GM19239 (cell line): Measurements from ENCODE around the gene TBC1D5.

Experiments
- DNase-seq: peaks from one replicate; pipeline ENCODE4 v3.0.0; 2011; ENCODE audit warnings: low spot score; ENCODE audit not compliant: insufficient read length
- FAIRE-seq: peaks from 2 replicates; lab custom pipeline; 2011; peaks lifted over from hg19 to GRCh38; lab: Jason Lieb, UNC

Gene TBC1D5

DNA sequence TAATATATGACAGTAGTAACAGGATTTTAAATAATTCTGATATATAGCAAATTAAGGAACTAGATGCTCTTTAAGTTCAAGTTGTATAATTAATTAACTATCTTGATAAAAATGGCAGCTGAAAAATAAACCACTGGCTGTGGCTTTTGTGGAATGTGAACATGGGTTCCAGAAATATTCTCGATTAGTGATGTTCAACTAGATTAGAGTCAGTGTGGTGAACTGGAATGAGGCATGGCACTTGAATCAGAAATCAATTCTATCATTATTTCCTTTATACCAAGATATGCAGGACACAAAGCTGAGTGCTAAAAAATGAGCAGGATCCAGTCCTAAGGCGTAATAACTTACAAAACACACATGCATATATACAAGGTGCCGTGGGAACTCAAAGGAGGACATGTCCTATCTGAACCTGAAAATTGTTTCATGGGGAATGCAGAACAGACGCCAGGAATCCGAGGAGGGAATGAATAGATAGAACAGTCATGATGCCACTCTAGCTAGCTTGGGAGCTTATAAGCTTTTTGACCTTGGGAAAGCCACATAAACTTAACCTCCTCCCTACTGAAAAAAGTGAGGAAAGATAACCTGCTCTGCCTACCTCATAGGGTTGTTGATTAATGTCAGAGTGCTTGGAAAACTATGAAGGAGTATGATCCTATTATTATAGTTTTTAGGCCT is 455.3 kb downstream of the TBC1D5 start:
- no peak for DNase-seq
- FAIRE-seq = no peak

DNA sequence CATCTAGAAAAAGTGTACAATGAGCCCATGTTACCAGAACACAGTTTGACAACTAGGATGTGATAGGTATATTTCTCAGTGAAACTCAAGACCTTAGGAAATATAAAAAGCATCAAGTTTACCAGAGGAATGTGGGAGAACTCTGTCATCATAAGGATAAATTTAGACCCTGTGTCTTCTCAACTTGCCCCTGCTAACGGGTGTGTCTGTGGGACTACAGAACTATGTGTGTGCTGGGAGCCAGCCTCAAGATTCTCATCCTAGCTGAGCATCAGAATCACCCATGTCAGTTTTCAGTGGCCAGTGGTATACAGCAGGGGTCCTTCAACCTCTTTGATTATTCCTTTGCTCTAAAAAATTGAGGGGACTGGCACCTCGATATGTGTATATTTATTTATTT is 464.4 kb downstream of the TBC1D5 start:
- no peak for FAIRE-seq
- no peak for DNase-seq

DNA sequence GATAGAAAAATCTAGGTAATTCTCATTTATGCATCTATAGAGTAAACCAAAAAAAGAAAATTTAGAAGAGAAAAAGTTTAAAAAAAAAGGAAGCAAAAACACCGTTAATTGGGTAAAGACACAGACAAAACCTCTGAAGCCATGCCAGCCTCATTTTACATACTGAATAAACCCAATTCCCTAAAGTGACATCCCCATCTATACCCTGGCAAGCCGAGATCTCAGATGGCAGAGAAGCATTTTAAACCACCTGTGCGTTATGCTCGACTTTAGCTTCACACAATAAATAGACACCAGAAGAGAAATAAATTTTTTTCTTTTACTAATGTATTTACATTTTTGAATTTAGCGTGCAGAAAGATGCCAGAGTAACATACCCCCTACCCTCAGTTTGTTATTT is 475.6 kb downstream of the TBC1D5 start:
- FAIRE-seq = no peak

DNA sequence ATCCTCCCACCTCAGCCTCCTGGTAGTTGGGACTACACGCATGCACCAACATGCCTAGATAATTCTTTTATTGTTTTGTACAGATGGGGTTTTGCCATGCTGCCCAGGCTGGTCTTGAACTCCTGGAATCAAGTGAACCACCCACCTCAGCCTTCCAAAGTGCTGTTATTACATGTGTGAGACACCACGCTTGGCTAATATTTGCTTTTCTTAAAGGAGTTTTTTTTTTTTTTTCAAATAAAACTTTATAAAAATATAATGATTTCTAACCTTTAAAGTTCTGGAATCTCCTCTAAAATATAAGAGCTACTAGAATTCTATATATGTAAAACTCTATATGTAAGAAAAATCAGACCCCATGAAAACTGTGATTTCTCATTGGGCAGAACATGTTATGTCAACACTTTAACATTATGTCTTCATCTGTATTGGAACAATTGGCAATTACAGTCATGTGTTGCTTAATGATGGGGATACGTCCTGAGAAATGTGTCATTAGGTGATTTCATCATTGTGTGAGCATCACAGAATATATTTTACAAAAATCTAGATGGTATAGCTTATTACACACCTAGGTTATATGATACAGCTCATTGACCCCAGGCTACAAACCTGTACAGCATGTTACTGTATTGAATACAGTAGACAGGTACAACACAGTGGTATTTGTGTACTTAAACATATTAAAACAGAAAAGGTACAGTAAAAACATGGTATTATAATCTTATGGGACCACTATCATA is 480.6 kb downstream of the TBC1D5 start:
- DNase-seq = no peak
- no peak for FAIRE-seq

More for the DNA sequence above, 475.6 kb downstream of the TBC1D5 start:
- no peak for DNase-seq

DNA sequence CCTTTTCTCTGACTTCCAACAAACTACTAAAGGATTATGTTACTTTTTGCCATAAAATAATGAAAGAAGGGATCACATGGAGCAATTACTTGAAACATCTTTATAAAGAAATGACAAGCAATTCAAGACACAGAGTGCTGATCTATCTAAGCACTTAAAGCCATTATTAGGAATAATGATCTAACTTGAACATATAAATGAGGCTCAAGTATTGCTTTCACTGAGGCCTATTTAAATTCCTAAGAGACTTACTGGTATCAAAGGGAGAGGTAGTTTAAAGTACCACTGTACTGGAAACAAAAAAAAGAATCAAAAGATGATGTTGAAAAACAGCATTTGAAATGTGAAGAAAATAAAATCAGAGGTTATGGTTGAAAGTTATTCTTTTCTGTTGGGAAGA is 482.2 kb downstream of the TBC1D5 start:
- FAIRE-seq (no peak), DNase-seq (no peak)

DNA sequence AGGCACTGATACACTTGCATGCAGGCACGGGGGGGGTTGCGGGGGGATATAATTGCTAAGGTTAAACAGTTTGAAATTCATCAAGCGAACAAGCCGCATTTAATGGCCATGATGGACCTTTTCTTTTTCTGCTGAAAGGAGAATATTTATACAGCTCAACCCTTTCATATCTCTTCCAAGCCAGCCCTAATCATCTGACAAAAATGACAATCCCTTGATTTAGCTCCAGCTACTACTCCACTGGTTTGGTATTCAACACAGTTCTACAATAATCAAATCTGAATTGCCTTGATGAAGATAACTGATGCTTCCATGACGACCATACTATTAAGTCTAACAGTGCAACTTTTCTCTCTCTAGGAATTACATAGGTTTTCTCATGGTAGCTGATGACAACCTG is 482.7 kb downstream of the TBC1D5 start:
- DNase-seq = no peak
- no peak for FAIRE-seq

DNA sequence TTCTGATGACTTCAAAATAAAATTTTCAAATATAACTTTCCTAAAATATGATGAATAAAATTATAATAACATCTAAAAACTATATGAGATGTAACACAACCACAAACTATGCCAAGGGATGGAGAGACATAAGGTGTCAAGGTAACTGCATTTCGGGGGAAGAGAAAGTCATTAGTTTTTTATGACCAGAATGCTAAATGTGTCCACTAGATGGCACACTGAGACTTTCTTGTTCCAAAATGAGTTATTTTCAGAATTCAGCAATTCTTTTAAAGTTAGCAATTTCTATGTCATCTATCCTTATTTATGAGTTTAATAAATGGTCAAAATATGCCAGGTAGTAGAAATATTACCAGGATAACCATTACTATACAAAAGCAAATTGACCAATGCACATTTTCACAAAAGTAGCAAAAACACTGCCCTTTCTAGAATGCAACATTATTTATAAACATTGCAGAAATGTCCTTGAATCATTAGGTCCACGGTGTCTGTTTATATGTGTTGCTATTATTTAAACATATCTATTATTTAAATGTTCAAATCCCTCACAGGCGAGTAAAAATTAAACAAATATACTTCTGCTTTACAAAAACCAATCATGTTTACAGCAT is 483.5 kb downstream of the TBC1D5 start:
- peak; percentile 13 for DNase-seq
- FAIRE-seq = peak; percentile 72

DNA sequence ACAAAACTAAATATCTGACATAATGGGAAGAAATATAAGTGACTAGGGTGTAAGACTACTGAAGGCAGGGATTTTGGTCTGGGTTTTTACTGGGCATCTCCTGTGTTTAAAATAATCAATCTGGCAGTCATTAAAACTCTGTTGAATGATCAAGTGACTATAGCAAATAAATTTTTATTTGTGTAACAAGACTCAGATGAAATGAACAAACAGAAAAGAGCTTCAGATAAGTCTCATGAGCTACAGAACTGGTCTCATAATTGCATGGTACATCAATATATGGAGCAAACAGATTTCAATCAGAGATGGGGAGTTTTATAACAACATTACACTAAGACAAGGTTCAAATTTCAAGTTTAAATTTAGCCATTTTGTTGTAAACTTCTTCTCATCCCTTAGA is 485.2 kb downstream of the TBC1D5 start:
- DNase-seq (no peak), FAIRE-seq (no peak)

DNA sequence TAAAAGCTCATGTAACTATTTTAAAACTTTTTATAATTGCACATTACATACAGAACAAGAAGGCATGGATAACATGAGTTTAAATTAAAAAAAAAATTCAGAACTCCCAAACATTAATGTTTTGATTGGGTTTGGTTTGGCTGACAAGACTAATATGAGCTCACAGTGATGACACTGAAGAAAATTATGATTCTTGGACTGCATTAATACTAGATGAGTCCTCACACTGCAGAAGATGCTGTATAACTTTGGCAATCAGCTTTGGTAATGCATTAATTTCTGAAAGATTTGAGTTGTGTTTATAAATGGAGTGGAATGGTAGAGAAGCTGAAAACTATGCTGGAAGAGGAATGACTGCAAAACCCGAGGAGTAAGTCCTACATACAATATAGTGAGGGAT is 498.8 kb downstream of the TBC1D5 start:
- DNase-seq = no peak
- FAIRE-seq = no peak

DNA sequence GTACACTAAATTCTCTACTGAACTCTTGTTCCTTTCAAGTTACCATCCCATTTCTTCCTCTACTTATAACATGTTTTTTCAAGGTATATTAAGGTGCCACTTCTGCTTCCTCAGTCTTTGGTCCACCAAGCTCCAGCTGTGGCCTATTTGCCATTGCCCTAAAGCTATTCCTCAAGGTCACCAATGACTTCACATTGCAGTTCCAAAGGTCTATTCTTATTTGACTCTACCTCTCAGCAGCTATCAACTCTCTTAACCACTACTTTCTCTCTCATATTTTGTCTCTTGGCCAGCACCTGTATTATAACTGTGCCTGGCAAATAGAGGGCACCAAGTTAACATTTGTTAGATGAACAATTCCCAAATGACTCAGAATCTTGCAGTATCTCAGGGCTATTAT is 503.0 kb downstream of the TBC1D5 start:
- no peak for FAIRE-seq
- no peak for DNase-seq

DNA sequence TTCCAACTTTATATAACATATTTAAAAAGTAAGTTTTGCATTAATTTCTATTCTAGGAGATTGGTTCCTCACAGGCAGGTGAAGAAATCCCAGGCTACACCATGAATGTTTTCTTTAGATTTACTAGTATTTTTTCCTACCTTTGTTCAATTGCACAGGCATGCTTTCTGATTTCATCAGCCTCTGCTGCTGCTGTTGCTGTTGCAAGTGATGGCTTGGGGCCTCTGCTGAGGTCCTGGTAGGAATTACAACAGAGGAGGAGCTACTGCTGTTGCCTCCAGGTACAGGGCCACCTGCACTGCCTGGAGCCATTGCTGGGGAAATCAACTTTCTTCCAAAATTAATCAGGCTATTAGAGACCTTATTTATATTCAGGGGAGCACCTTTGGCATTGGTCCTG is 504.4 kb downstream of the TBC1D5 start:
- no peak for FAIRE-seq
- no peak for DNase-seq

DNA sequence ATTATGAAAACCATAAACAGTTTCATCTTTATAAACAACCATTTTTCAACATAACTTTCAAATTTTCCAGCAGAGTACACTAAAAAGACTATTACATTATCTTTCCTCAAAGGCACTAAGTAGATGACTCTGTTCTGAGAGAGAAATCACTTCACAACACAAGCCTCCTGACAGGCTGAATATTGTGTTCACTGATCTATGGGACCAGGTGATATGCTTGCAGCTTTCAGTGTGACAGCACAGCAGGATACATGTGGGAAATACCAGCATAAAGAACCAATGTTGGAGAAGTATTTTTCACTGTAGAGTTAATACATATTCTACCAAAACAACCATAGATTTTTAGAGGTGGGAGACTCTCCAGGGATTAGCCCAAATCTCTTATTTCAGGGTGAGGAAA is 507.1 kb downstream of the TBC1D5 start:
- FAIRE-seq (no peak), DNase-seq (no peak)

DNA sequence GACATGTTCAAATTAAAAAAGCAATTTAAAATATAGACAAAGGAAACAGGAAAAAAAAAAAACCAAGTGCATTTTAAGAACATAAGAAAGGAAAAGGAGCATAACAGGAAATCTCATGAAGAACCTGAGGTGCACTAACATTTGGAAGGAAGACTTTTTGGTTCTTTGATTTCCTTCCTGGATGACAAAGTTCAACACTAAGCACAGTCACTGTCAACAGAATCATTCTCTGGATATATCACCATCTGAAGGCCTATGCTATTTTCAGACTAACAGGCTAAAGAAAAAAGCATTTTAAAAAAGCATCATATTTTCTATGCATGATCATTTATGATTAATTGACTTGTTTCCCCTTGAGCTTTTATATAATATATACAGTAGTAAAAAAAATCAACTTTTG is 508.0 kb downstream of the TBC1D5 start:
- DNase-seq = no peak
- FAIRE-seq = no peak

DNA sequence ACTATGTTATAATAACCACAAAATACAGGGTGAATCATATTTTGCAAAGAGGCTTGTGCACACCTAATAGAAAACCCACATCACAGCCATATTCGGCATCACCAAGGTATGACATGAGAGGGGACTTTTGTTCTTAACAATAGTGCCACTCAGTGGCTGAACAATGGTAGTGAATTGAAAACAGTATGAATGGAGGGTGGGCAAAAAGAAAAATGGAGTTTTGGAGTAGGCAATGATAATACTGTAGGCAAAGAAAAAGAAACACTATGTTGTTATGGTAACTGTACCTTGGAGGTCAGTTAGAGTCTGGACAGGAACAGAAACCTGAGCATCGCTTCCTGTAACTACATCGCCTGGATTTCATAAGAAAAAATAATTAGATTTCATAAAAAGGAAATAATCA is 509.0 kb downstream of the TBC1D5 start:
- DNase-seq (peak; percentile 10), FAIRE-seq (peak; percentile 99)

DNA sequence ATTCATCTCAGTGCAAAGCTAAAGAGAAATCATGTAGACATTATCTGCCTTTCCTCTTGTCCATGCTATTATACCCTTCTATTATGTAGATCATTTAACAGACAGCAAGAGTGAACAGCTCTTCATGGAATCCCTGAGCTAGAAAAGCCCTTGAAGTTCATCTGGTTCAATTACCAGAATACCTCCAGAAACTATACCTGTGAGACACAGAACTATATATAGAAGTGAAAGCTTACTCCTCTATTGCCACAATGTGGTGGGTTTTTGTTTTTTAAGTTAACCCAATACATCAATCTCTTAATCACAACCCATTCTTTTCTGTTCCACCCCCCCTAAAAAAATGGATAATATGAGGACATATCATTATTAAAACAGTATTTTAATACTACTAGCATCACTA is 510.0 kb downstream of the TBC1D5 start:
- DNase-seq = no peak
- FAIRE-seq = no peak

DNA sequence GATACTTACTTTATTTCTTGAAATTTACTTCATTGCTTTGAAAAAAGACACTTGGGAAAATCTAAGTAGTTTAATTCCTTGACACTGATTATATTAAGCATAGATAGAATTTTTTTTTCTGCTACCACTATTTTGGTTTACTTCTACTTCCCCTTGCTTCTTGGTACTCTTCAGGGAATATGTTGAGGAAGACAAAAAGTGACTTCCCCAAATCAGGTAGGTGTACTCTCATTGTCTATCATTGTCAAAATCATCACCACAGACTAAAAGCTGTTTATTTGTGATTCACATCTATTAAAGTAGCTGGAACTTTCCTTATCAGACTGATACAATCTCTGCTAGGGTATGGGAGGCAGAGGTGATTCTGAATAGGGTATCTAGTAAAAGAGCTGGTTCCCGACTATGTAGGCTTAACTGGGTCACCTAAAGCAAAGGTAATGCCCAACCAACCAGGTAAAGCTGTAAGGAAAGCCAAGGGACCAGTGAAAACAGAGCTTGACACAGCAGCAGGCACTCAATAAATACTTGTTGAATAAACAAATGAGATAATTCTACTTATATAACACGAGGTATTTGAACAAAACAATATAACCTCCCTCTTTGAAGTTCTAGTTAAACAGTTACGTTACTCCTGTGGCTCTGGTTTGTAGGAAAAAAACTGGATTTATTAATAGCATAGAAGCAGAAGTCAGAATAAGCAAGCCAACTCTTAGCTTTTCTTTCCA is 510.7 kb downstream of the TBC1D5 start:
- FAIRE-seq = no peak
- DNase-seq = no peak

DNA sequence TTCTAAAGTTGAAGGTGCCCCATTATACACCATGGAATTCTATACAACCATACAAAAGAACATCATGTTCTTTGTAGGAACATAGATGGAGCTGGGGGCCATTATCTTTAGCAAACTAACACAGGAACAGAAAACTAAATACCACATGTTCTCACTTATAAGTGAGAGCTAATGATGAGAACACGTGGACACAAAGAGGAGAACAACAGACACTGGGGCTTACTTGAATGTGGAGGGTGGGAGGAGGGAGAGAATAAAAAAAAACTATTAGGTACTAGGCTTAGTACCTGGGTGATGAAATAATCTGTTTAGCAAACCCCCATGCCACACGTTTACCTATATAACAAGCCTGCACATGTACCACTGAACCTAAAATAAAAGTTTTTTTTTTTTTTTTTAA is 515.0 kb downstream of the TBC1D5 start:
- FAIRE-seq (no peak), DNase-seq (no peak)

DNA sequence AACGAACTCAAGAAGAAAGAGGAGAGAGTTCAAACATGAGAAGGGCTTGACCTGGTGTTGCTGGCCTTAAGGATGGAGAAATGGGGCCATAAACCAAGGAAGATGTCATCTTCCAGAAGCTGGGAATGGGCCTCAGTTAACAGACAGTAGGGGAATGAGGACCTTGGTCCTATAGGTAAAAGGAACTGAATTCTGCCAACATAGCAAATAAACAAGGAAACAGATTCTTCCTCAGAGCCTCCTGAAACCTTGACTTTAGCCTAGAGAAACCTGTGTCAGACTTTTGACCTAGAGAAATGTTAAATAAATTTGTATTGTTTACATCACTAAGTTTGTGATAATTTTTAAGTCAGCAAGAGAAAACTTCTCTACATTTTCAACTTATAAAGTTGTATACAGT is 520.9 kb downstream of the TBC1D5 start:
- no peak for DNase-seq
- FAIRE-seq = peak; percentile 42

DNA sequence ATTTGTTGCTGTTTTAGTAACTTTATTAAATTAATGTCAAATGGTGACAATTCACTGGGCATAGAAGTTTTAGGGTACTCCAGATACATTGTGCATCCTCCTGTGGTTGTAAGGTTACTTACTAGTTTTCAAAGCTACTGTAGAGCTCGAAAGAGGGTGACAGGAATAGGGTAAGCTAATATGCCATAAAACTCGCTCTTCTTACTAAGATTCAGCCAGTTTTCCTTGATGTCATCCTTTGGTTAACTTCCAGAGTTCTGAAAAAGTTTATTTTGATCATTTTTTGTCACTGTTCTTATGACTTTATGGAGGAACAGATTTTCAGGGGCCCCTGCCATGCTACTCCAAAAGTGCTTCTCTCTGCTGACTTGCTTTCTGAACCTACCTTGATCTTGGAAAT is 522.8 kb downstream of the TBC1D5 start:
- DNase-seq = no peak
- FAIRE-seq = no peak

DNA sequence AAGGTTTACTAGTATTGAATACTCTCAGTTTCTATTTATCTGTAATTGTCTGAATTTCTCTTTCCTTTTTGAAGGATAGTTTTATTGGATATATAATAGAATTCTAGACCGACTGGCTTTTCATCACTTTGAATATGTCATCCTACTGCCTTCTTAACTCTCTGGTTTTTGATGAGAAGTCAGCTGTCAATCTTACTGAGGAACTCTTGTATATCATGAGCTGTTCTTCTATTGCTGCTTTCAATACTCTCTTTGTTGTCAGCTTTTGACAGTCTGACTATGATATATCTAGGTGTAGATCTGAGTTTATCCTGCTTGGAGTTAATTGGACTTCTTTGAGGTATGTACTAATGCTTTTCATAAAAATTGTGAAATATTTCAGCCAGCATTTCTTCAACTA is 523.8 kb downstream of the TBC1D5 start:
- no peak for DNase-seq
- FAIRE-seq = no peak

DNA sequence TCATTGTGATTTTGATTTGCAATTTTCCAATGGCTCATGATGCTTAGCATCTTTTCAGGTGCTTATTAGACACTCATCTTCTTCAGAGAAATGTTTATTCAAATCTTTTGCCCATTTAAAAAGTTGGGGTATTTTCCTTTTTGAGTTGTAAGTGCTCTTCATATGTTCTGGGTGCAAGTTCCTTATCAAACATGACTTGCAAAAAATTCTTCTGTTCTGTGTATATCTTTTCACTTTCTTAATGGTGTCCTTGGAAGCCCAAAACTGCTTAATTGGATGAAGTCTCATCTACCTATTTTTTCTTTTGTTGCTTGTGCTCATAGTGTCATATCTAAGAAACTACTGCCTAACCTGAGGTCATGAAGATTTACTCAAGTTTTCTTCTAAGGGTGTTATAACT is 524.8 kb downstream of the TBC1D5 start:
- FAIRE-seq (no peak), DNase-seq (no peak)
